HG02588 (cell line): ENCODE measurements around the gene LIN37.

Experiments
- ATAC-seq: cut with Tn5 transposase; IDR thresholded peaks from one replicate; pipeline ENCODE4 v1.9.1; 2021; ENCODE audit warnings: mild to moderate bottlenecking, moderate library complexity; ENCODE audit not compliant: unreplicated experiment

LIN37 gene

GRCh38 chr19:35734273-35734672, 14.1 kb upstream of the LIN37 start:
- ATAC-seq = no peak

- ATAC-seq = no peak
These were observed 13.5 kb upstream of the LIN37 start for GRCh38 chr19:35734889-35735288.

- no peak for ATAC-seq
These were observed 11.2 kb upstream of the LIN37 start for GRCh38 chr19:35736913-35737886.

- no peak for ATAC-seq
These were observed 10.1 kb upstream of the LIN37 start for GRCh38 chr19:35738021-35738886.

GRCh38 chr19:35738887-35739229, 9.5 kb upstream of the LIN37 start:
- ATAC-seq = no peak

GRCh38 chr19:35739275-35740107, 8.9 kb upstream of the LIN37 start:
- no peak for ATAC-seq

GRCh38 chr19:35740108-35740422, 8.3 kb upstream of the LIN37 start:
- ATAC-seq = no peak

GRCh38 chr19:35740423-35741202, 7.8 kb upstream of the LIN37 start:
- ATAC-seq = peak; percentile 50

- ATAC-seq = no peak
These were observed 7.2 kb upstream of the LIN37 start for GRCh38 chr19:35741203-35741515.

- ATAC-seq = no peak
These were observed 6.2 kb upstream of the LIN37 start, which contains the start of gene IGFLR1 for GRCh38 chr19:35742121-35742724. Gene IGFLR1 (minus strand): TSS chr19:35742452. CDS start chr19:35741180, 1,272 bp downstream.

GRCh38 chr19:35743640-35744429, 4.5 kb upstream of the LIN37 start:
- no peak for ATAC-seq

GRCh38 chr19:35744430-35745327, 3.7 kb upstream of the LIN37 start:
- ATAC-seq = peak; percentile 31

- peak; percentile 36 for ATAC-seq
These were observed 2.9 kb upstream of the LIN37 start, which contains the start of the genes PSENEN and U2AF1L4 for GRCh38 chr19:35745328-35746086. Gene PSENEN (plus strand): TSS chr19:35745651. CDS start chr19:35745931, 280 bp downstream. Gene U2AF1L4 (minus strand): TSS chr19:35745418. CDS start chr19:35745391, 27 bp downstream.

- no peak for ATAC-seq
These were observed 2.3 kb upstream of the LIN37 start for GRCh38 chr19:35746087-35746462.

GRCh38 chr19:35746531-35746930, 1.8 kb upstream of the LIN37 start:
- no peak for ATAC-seq

- ATAC-seq = no peak
These were observed 1.8 kb downstream of the LIN37 start for GRCh38 chr19:35750167-35750566.
